Measurements from ENCODE around the gene RALY. TPM values are rescaled to one million over a fixed set of nuclear protein-coding genes. Genes with fewer than 3 reads are reported as not detected.

RALY gene
- total RNA-seq, 4 donors from 2014 or later = 78.5 to 110 (median 86.6) TPM

DNA sequence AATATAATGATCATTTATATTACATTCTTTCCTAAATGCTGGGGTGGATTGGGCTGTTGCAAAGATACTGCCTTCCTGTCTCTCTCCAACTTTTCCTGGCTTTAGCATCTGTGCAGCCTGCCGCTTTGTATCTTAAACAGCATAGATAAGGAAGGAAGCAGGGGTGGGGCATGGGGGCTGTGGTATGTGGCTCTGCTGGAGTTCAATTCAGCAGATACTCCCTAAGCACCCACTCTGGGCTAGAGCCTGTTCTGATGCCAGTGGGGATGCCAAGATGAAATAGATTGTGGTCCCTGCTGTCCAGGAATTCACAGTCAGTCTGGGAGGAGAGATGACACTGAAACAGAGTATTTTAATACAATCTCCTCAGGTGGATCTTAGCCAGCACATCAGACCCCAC lies 61.6 kb downstream of the RALY start:
- H3K4me3 ChIP-seq = no peak overlapping the region
- TF ChIP-seq, protein P1, sequence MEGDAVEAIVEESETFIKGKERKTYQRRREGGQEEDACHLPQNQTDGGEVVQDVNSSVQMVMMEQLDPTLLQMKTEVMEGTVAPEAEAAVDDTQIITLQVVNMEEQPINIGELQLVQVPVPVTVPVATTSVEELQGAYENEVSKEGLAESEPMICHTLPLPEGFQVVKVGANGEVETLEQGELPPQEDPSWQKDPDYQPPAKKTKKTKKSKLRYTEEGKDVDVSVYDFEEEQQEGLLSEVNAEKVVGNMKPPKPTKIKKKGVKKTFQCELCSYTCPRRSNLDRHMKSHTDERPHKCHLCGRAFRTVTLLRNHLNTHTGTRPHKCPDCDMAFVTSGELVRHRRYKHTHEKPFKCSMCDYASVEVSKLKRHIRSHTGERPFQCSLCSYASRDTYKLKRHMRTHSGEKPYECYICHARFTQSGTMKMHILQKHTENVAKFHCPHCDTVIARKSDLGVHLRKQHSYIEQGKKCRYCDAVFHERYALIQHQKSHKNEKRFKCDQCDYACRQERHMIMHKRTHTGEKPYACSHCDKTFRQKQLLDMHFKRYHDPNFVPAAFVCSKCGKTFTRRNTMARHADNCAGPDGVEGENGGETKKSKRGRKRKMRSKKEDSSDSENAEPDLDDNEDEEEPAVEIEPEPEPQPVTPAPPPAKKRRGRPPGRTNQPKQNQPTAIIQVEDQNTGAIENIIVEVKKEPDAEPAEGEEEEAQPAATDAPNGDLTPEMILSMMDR (IDR thresholded peaks at IDR 0.05) = no peak
- TF ChIP-seq POLR2A (IDR thresholded peaks at IDR 0.05) (no peak), POLR2AphosphoS5 (IDR thresholded peaks at IDR 0.05) (no peak), EP300 (IDR thresholded peaks at IDR 0.05) (no peak)
- H3K27me3 ChIP-seq = no peaks in the 10 kb centered on the region
- no peaks in the 10 kb centered on the region for H3K9me3 ChIP-seq
- peaks cover 14% of the 10 kb centered on the region for H3K4me1 ChIP-seq
- H3K36me3 ChIP-seq = no peaks in the 10 kb centered on the region
- no peak for DNase-seq (ENCODE audit: low spot score in 2 of 2)
- WGBS = 80% methylated on average over 1 of the region's 1 CpG
- H3K27ac ChIP-seq = no peak overlapping the region

DNA sequence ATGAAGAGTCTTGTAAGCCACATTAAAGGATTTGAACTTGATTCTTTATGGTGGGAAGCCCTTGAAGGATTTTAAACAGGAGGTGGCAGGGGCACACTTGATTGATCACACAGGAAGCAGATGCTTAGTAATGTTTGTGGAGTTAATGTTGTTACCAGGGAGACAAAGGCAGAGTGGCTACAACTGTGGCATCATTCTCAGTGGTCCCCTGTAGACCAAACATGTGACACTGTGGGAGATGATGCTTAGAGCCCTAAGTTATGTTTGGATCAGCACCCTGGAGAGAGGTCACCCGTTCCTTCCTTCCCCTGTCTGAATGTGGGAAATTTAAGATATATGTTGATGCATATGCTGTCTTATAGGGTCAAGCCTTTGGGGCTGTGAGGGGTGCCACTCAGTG lies 65.1 kb downstream of the RALY start:
- Histone ChIP-seq H3K9me3 (no peaks in the 10 kb centered on the region), H3K36me3 (no peaks in the 10 kb centered on the region), H3K4me3 (no peak overlapping the region), H3K27me3 (no peaks in the 10 kb centered on the region), H3K27ac (no peak overlapping the region), H3K4me1 (peaks cover 10% of the 10 kb centered on the region)
- WGBS = 53% methylated on average over 1 of the region's 1 CpG
- TF ChIP-seq, protein P1 (IDR thresholded peaks at IDR 0.05) = no peak
- no peak for TF ChIP-seq POLR2AphosphoS5 (IDR thresholded peaks at IDR 0.05)
- no peak for TF ChIP-seq POLR2A (IDR thresholded peaks at IDR 0.05)
- TF ChIP-seq EP300 (IDR thresholded peaks at IDR 0.05) = no peak
- no peak for DNase-seq (ENCODE audit: low spot score in 2 of 2)

DNA sequence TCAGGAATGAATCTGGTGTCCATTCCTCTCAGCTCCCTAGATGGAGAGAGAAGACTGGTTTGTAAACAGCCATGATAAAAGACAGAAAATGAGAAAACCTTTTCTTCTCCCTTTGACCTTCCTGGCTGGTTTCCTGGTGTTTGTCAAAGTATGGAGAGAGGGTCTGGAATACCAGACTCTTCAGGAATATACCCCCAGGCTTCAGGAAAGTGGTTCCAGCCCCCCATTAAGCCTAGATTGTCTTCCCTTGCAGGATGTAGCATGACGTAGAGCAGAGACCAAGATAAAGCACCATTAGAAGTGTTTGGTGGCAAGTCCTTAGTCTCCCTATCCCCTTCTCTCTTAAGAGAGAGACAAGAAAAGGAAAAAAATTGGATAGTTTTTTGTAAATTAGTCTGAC lies 67.3 kb downstream of the RALY start:
- 86% methylated on average over 1 of the region's 1 CpG for WGBS
- Histone ChIP-seq H3K27ac (no peak overlapping the region), H3K4me3 (no peak overlapping the region), H3K27me3 (no peaks in the 10 kb centered on the region), H3K9me3 (no peaks in the 10 kb centered on the region), H3K36me3 (no peaks in the 10 kb centered on the region), H3K4me1 (peaks cover 14% of the 10 kb centered on the region)
- TF ChIP-seq POLR2AphosphoS5 (IDR thresholded peaks at IDR 0.05) (no peak), POLR2A (IDR thresholded peaks at IDR 0.05) (no peak), EP300 (IDR thresholded peaks at IDR 0.05) (no peak)
- TF ChIP-seq, protein P1 (IDR thresholded peaks at IDR 0.05) = no peak
- no peak for DNase-seq (ENCODE audit: low spot score in 2 of 2)

DNA sequence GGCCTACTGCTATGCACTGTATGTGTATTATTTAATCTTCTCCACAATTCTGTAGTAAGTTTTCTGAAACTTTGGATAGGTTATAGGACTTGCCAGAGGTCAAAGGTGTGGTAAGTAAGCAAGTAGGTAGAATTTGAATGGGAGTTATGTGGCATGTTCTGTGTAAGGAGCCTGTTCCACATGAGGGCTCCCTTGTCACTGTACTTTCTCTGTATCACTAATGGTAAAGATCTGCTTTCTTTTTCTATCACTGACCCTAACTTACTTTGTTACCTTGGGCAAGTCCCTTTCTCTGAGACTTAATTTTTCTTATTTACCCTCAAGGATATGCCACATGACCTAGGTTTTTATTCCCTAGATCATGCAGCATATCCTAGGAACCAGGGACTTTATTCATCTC lies 68.0 kb downstream of the RALY start:
- Histone ChIP-seq H3K4me3 (no peak overlapping the region), H3K36me3 (no peaks in the 10 kb centered on the region), H3K4me1 (peaks cover 19% of the 10 kb centered on the region), H3K9me3 (no peaks in the 10 kb centered on the region), H3K27ac (no peak overlapping the region), H3K27me3 (no peaks in the 10 kb centered on the region)
- no peak for DNase-seq (ENCODE audit: low spot score in 2 of 2)
- TF ChIP-seq EP300 (IDR thresholded peaks at IDR 0.05) (no peak), POLR2AphosphoS5 (IDR thresholded peaks at IDR 0.05) (no peak), POLR2A (IDR thresholded peaks at IDR 0.05) (no peak)
- TF ChIP-seq, protein P1 (IDR thresholded peaks at IDR 0.05) = no peak

DNA sequence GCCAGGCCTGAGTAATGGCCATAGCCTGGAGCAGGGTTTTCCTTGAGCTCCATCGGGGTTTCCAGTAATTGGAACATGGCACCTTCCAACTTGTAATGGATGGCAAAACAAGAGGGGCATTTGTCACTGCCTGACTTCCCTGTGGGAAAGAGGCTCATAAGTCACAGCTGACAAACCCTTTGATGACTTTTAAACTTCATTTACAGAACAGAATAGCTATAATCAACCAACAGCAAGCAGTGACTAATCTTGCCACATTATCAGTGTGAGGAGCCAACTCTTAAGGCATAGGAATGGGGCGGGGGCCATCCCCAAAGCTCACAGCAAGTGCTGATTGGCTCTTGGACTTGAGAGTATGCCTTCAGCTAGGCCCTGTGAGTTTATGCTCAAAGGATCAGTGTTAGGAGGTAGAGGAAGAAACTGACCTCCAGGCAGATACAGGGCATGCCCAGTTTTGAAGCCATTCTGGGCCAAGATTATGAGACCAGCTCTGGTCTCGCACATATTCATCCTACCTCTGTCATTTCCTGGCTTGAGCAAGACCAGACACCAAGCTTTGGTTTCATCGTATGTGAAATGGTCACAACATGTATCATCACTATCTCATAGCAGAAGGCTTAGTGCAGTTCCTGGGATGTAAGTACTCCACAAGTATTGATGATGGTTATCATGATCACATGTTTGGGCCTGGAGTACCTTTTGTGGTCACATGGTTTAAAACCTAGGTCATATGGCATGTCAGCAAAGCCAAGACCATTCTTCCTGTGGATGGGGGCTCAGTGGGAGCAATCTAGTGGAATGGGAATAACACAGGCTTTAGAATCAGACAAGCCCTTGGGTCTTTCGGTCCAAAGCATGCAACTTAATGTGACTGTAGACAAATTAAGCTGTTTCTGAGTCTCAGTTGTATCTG lies 69.1 kb downstream of the RALY start:
- no peaks in the 10 kb centered on the region for H3K27me3 ChIP-seq
- TF ChIP-seq POLR2A (IDR thresholded peaks at IDR 0.05) (no peak), POLR2AphosphoS5 (IDR thresholded peaks at IDR 0.05) (no peak), EP300 (IDR thresholded peaks at IDR 0.05) (no peak)
- TF ChIP-seq, protein P1 (IDR thresholded peaks at IDR 0.05) = no peak
- WGBS = 67% methylated on average over 5 of the region's 5 CpGs
- no peak for DNase-seq (ENCODE audit: low spot score in 2 of 2)
- H3K27ac ChIP-seq = no peak overlapping the region
- H3K36me3 ChIP-seq = no peaks in the 10 kb centered on the region
- peaks cover 20% of the 10 kb centered on the region for H3K4me1 ChIP-seq
- H3K4me3 ChIP-seq = no peak overlapping the region
- no peaks in the 10 kb centered on the region for H3K9me3 ChIP-seq

Data from suprapubic skin (tissue), 4 donors.